Left lung (tissue), 10 donors: ENCODE results near the gene MAP1LC3A. TPM values are rescaled to one million over a fixed set of nuclear protein-coding genes. Genes with fewer than 3 reads are reported as not detected.

Experiments used
- ATAC-seq: fragments of 200-7000 bp; cut with Tn5 transposase; one replicate; pipeline ENCODE4 v1.9.1; 2020; ENCODE audit warnings: moderate library complexity
- DNase-seq, 4 donors: peaks; one replicate each; pipeline ENCODE4 v3.0.0-alpha.2; 2013 to 2020
- H3K27ac ChIP-seq, 2 donors: fragments of 200-600 bp; sonication (generic) in 1 of 2; one replicate each; pipeline versions ENCODE4 v1.5.0 to v1.8.0; 2020 to 2021
- H3K27me3 ChIP-seq, 2 donors: fragments of 200-600 bp; sonication (generic) in 1 of 2; one replicate each; pipeline versions ENCODE4 v1.5.0 to v1.8.0; 2020 to 2021
- H3K36me3 ChIP-seq, 2 donors: fragments of 200-600 bp; sonication (generic) in 1 of 2; one replicate each; pipeline versions ENCODE4 v1.5.0 to v1.8.0; 2020 to 2021
- H3K4me1 ChIP-seq, 2 donors: fragments of 200-600 bp; one replicate each; pipeline ENCODE4 v1.8.0; 2021
- H3K4me3 ChIP-seq, 2 donors: fragments of 200-600 bp; sonication (generic) in 1 of 2; one replicate each; pipeline versions ENCODE4 v1.5.0 to v1.8.0; 2020 to 2021; ENCODE audit warnings: mild to moderate bottlenecking in 1 of 2
- H3K9me3 ChIP-seq, 2 donors: fragments of 200-600 bp; sonication (generic) in 1 of 2; one replicate each; pipeline versions ENCODE4 v1.5.0 to v1.8.0; 2020 to 2021
- intact Hi-C, 2 donors: fragments of 100-400 bp; cut with DNase I; formaldehyde crosslinking; loops; one replicate each; pipeline versions ENCODE4 v1.11.2 to v1.14.2; 2022
- polyA plus RNA-seq, 6 donors: library from polyadenylated mRNA; unstranded; fragments of 120-200 nt; gene quantifications; one replicate each; pipeline ENCODE4 v1.2.1, GENCODE V29; 2013; ENCODE audit not compliant: insufficient read length in 6 of 6
- total RNA-seq, 2 donors: library from RNA; stranded (reverse); fragmentation: NEBNext Ultra II Directional; extraction: Animal tissue kit (Norgen Biotek cat#: 25700); gene quantifications; one replicate each; pipeline ENCODE4 v1.2.1, GENCODE V29; 2021
- TF ChIP-seq, protein P1 (sequence below), 2 donors: fragments of 200-600 bp; sonication (generic) in 1 of 2; IDR thresholded peaks; one replicate each; pipeline versions ENCODE4 v1.5.0 to v1.8.0; 2021; ENCODE audit warnings: antibody characterized with exemption in 2 of 2
- donor health status: DM: no; HTN: yes; CAD: no.
- donor health status: DM: no; HTN: no; CAD: no.

Gene MAP1LC3A
- total and polyA plus RNA-seq, 8 donors = 17.4 to 68.8 (median 32.3) TPM

GRCh38 chr20:34583544-34583943 is 25.0 kb downstream of the MAP1LC3A start:
- Histone ChIP-seq H3K4me3 (no peak overlapping the region), H3K27ac (no peak overlapping the region), H3K36me3 (peaks cover 0 to 41% of the 10 kb centered on the region in 2 donors), H3K4me1 (peaks cover 0 to 19% of the 10 kb centered on the region in 2 donors), H3K27me3 (no peaks in the 10 kb centered on the region), H3K9me3 (no peaks in the 10 kb centered on the region)
- intact Hi-C loops = no loop called here
- no peak for ATAC-seq
- TF ChIP-seq, protein P1, sequence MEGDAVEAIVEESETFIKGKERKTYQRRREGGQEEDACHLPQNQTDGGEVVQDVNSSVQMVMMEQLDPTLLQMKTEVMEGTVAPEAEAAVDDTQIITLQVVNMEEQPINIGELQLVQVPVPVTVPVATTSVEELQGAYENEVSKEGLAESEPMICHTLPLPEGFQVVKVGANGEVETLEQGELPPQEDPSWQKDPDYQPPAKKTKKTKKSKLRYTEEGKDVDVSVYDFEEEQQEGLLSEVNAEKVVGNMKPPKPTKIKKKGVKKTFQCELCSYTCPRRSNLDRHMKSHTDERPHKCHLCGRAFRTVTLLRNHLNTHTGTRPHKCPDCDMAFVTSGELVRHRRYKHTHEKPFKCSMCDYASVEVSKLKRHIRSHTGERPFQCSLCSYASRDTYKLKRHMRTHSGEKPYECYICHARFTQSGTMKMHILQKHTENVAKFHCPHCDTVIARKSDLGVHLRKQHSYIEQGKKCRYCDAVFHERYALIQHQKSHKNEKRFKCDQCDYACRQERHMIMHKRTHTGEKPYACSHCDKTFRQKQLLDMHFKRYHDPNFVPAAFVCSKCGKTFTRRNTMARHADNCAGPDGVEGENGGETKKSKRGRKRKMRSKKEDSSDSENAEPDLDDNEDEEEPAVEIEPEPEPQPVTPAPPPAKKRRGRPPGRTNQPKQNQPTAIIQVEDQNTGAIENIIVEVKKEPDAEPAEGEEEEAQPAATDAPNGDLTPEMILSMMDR (IDR thresholded peaks at IDR 0.05) = no peak
- DNase-seq = no peak

DNA sequence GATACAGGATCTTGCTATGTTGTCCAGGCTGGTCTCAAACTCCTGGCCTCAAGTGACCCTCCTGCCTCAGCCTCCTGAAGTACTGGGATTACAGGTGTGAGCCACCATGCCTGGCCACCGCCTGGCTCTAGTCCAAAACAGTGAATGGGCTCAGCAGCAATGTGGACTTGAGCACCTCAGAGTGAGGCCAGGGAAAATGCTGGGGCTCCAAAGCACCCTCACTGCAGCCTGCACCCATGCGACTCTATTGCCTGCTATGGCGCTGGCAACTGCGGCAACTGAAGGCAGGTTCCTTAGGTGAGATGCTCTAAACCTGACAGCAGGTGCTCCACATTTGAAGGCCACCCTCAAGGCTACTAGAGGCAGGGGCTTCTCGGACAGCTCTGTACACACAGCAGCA is 26.5 kb downstream of the MAP1LC3A start:
- H3K9me3 ChIP-seq = no peaks in the 10 kb centered on the region
- H3K4me3 ChIP-seq = no peak overlapping the region
- no peaks in the 10 kb centered on the region for H3K27me3 ChIP-seq
- H3K36me3 ChIP-seq = peaks cover 0 to 41% of the 10 kb centered on the region in 2 donors
- peaks cover 0 to 11% of the 10 kb centered on the region in 2 donors for H3K4me1 ChIP-seq
- no peak for DNase-seq
- TF ChIP-seq, protein P1 (IDR thresholded peaks at IDR 0.05) = no peak
- no peak for ATAC-seq
- intact Hi-C loops = no loop called here
- no peak overlapping the region for H3K27ac ChIP-seq

- intact Hi-C loops = no loop called here
These were observed 28.1 kb downstream of the MAP1LC3A start for GRCh38 chr20:34586488-34587163.

GRCh38 chr20:34595377-34596184 is 37.1 kb downstream of the MAP1LC3A start:
- intact Hi-C loops = no loop called here
- no peaks in the 10 kb centered on the region for H3K36me3 ChIP-seq

More at GRCh38 chr20:34586488-34587163, 28.1 kb downstream of the MAP1LC3A start:
- Histone ChIP-seq H3K4me1 (peaks cover 0 to 6% of the 10 kb centered on the region in 2 donors), H3K27me3 (no peaks in the 10 kb centered on the region), H3K9me3 (no peaks in the 10 kb centered on the region), H3K4me3 (no peak overlapping the region), H3K36me3 (peaks cover 0 to 30% of the 10 kb centered on the region in 2 donors), H3K27ac (no peak overlapping the region)
- ATAC-seq (no peak), DNase-seq (no peak)
- TF ChIP-seq, protein P1 (IDR thresholded peaks at IDR 0.05) = no peak

More at GRCh38 chr20:34595377-34596184, 37.1 kb downstream of the MAP1LC3A start:
- ATAC-seq (no peak), DNase-seq (no peak)
- TF ChIP-seq, protein P1 (IDR thresholded peaks at IDR 0.05) = no peak
- Histone ChIP-seq H3K27ac (no peak overlapping the region), H3K27me3 (no peaks in the 10 kb centered on the region), H3K4me3 (no peak overlapping the region), H3K9me3 (no peaks in the 10 kb centered on the region), H3K4me1 (no peaks in the 10 kb centered on the region)
